CD14-positive monocyte (primary cell): ENCODE measurements around the gene RNGTT. TPM values are rescaled to one million over a fixed set of nuclear protein-coding genes. Genes with fewer than 3 reads are reported as not detected.

ENCODE experiments used
- DNase-seq, 3 donors: peaks; one replicate each; pipeline ENCODE4 v3.0.0-alpha.2; 2011 to 2022
- H2AFZ ChIP-seq: 2 replicates; pipeline ENCODE4 v1.6.0; 2012; ENCODE audit warnings: mild to moderate bottlenecking, low read depth, low read length, inconsistent platforms; ENCODE audit not compliant: insufficient read depth, poor library complexity, severe bottlenecking
- H3K27ac ChIP-seq, 2 donors: 1 replicate in 1 of 2; 2 replicates in 1 of 2; pipeline ENCODE4 v1.5.1; 2012 to 2013; ENCODE audit warnings: low read length in 2 of 2, control low read depth in 1 of 2, inconsistent platforms in 1 of 2, low read depth in 1 of 2, mild to moderate bottlenecking in 1 of 2
- H3K27me3 ChIP-seq, 2 donors: one replicate each; pipeline versions ENCODE4 v1.6.0 to v1.6.1; 2011 to 2013; ENCODE audit warnings: low read length in 2 of 2; ENCODE audit not compliant: control insufficient read depth in 2 of 2, insufficient read depth in 2 of 2
- H3K36me3 ChIP-seq, 2 donors: replicated peaks in 1 of 2; 1 replicate in 1 of 2; 2 replicates in 1 of 2; pipeline versions ENCODE4 v1.5.1 to v1.6.1; 2012 to 2013; ENCODE audit warnings: low read length in 2 of 2, control low read depth in 1 of 2, inconsistent platforms in 1 of 2, mild to moderate bottlenecking in 1 of 2; ENCODE audit not compliant: insufficient read depth in 2 of 2, control insufficient read depth in 1 of 2
- H3K4me1 ChIP-seq, 2 donors: 1 replicate in 1 of 2; 2 replicates in 1 of 2; pipeline versions ENCODE4 v1.5.1 to v1.6.1; 2012 to 2013; ENCODE audit warnings: low read length in 2 of 2, control low read depth in 1 of 2, inconsistent platforms in 1 of 2, mild to moderate bottlenecking in 1 of 2, moderate library complexity in 1 of 2; ENCODE audit not compliant: insufficient read depth in 2 of 2, control insufficient read depth in 1 of 2
- H3K4me2 ChIP-seq: replicated peaks from 2 replicates; pipeline ENCODE3; 2012; ENCODE audit warnings: low read length, moderate library complexity, mild to moderate bottlenecking; ENCODE audit not compliant: poor library complexity, severe bottlenecking; ENCODE audit errors: extremely low read depth
- H3K4me3 ChIP-seq, 3 experiments: fragments of 200-600 bp in 1 of 3; sonication (generic) in 1 of 3; replicated peaks in 1 of 3; 1 replicate in 2 of 3; 2 replicates in 1 of 3; pipeline ENCODE4 v1.5.1; 2011 to 2013; ENCODE audit warnings: low read length in 3 of 3, mild to moderate bottlenecking in 3 of 3, control low read depth in 2 of 3, low read depth in 2 of 3, inconsistent platforms in 1 of 3, moderate library complexity in 1 of 3
- H3K79me2 ChIP-seq: 2 replicates; pipeline ENCODE4 v1.6.0; 2012; ENCODE audit warnings: mild to moderate bottlenecking, control low read depth, inconsistent platforms, low read length, moderate library complexity; ENCODE audit not compliant: insufficient read depth
- H3K9ac ChIP-seq: 2 replicates; pipeline ENCODE4 v1.6.0; 2017; ENCODE audit warnings: low read length, mild to moderate bottlenecking; ENCODE audit not compliant: insufficient read depth, poor library complexity, severe bottlenecking
- H3K9me3 ChIP-seq, 2 donors: replicated peaks in 1 of 2; 1 replicate in 1 of 2; 2 replicates in 1 of 2; pipeline versions ENCODE4 v1.5.1 to v1.6.1; 2012 to 2013; ENCODE audit warnings: low read length in 2 of 2, control low read depth in 1 of 2; ENCODE audit not compliant: control insufficient read depth in 1 of 2, insufficient read depth in 1 of 2
- H4K20me1 ChIP-seq: 2 replicates; pipeline ENCODE4 v1.6.0; 2012; ENCODE audit warnings: mild to moderate bottlenecking, low read length, control low read depth, moderate library complexity; ENCODE audit not compliant: insufficient read depth
- H3K27ac Mint-ChIP-seq, 7 donors: one replicate each; pipeline ENCODE4 v1.8.0; 2020; ENCODE audit warnings: mild to moderate bottlenecking in 7 of 7, mixed read lengths in 7 of 7, moderate library complexity in 6 of 7, inconsistent platforms in 2 of 7
- H3K27me3 Mint-ChIP-seq, 3 donors: one replicate each; pipeline ENCODE4 v1.8.0; 2021 to 2022; ENCODE audit warnings: low read depth in 3 of 3, mild to moderate bottlenecking in 3 of 3, mixed read lengths in 3 of 3, moderate library complexity in 3 of 3, inconsistent platforms in 1 of 3
- H3K36me3 Mint-ChIP-seq, 2 donors: one replicate each; pipeline ENCODE4 v1.8.0; 2020; ENCODE audit warnings: mixed read lengths in 2 of 2, inconsistent platforms in 1 of 2, mild to moderate bottlenecking in 1 of 2
- H3K4me1 Mint-ChIP-seq: one replicate; pipeline ENCODE4 v1.8.0; 2020; ENCODE audit warnings: mild to moderate bottlenecking, mixed read lengths
- H3K4me3 Mint-ChIP-seq, 2 donors: one replicate each; pipeline ENCODE4 v1.8.0; 2020; ENCODE audit warnings: mild to moderate bottlenecking in 2 of 2, mixed read lengths in 2 of 2, moderate library complexity in 1 of 2
- H3K9me3 Mint-ChIP-seq, 7 donors: one replicate each; pipeline ENCODE4 v1.8.0; 2020 to 2022; ENCODE audit warnings: mixed read lengths in 7 of 7, mild to moderate bottlenecking in 6 of 7, moderate library complexity in 6 of 7, inconsistent platforms in 2 of 7
- CTCF ChIP-seq: fragments of 200-600 bp; IDR thresholded peaks from one replicate; pipeline ENCODE4 v1.8.0; 2022; ENCODE audit warnings: antibody characterized with exemption, mild to moderate bottlenecking
- WGBS: methylation state at CpG from one replicate; pipeline ENCODE4 v1.1.5; 2013; ENCODE audit warnings: missing lambda C conversion rate; ENCODE audit not compliant: insufficient coverage; 5-methylcytosine and 5-hydroxymethylcytosine counted together
- intact Hi-C, 2 donors: fragments of 100-400 bp; cut with micrococcal nuclease; formaldehyde crosslinking; loops; one replicate each; pipeline versions ENCODE4 v1.15.0 to v1.15.1; 2023
- polyA plus RNA-seq, 3 donors: library from polyadenylated mRNA; depleted of rRNA in 1 of 3; unstranded in 2 of 3; stranded (reverse) in 1 of 3; fragments of 300-500 nt in 2 of 3; fragments of >200 nt in 1 of 3; fragmentation: Illumina TruSeq in 2 of 3; gene quantifications; 1 replicate in 2 of 3; 2 replicates in 1 of 3; pipeline ENCODE4 v1.2.3, GENCODE V29; 2012 to 2021

Gene RNGTT
- polyA plus RNA-seq, 3 donors: 2.3 to 8.6 (median 5.8) TPM

DNA sequence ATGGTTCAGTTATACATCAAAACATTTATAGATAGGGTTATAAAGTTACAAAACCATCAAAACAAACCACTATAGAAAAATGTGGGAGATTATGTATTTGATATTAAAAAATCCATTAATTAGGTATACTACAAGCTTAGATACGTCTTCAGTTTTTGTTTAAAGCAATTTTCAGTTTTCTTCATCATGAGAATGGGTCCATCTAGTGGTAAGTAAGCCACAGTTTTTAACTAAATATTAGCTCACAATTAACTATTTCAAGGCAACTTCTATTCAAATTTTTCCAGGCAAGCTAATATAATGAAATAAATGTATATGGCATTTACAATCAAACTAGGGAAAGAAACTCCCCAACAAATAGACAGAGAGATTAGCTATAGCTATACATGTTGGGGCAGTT, 44.4 kb downstream of the RNGTT start:
- Histone ChIP-seq H3K4me3 (no peak overlapping the region), H3K4me2 (no peak overlapping the region), H3K9ac (no peak overlapping the region), H3K4me1 (peaks cover 15 to 17% of the 10 kb centered on the region in 2 donors), H2AFZ (no peak overlapping the region), H4K20me1 (no peaks in the 10 kb centered on the region), H3K79me2 (no peaks in the 10 kb centered on the region), H3K27ac (no peak overlapping the region), H3K9me3 (no peaks in the 10 kb centered on the region), H3K27me3 (no peaks in the 10 kb centered on the region), H3K36me3 (no peaks in the 10 kb centered on the region)
- DNase-seq: no peak
- intact Hi-C loops: no loop called here
- Mint-ChIP-seq H3K27me3 (no peaks in the 10 kb centered on the region), H3K4me1 (peaks cover 13% of the 10 kb centered on the region), H3K36me3 (peaks cover 13 to 22% of the 10 kb centered on the region in 2 donors), H3K27ac (peak overlapping the region in 1 of 7 donors; percentile 46), H3K4me3 (no peak overlapping the region), H3K9me3 (peaks cover 0 to 2% (median 0%) of the 10 kb centered on the region in 7 donors)
- WGBS: no CpG with 5 or more reads among the region's 1 CpG
- TF ChIP-seq CTCF: peak; percentile 21

- WGBS: 60% methylated on average over 1 of the region's 1 CpG
- H3K9me3 ChIP-seq: no peaks in the 10 kb centered on the region
- DNase-seq: no peak
- H4K20me1 ChIP-seq: no peaks in the 10 kb centered on the region
- intact Hi-C loops: no loop called here
- H3K27ac ChIP-seq: no peak overlapping the region
- H3K4me3 ChIP-seq: no peak overlapping the region
- H2AFZ ChIP-seq: no peak overlapping the region
- peaks cover 13 to 15% of the 10 kb centered on the region in 2 donors for H3K36me3 Mint-ChIP-seq
- peaks cover 0 to 5% (median 0%) of the 10 kb centered on the region in 7 donors for H3K9me3 Mint-ChIP-seq
- no peaks in the 10 kb centered on the region for H3K27me3 ChIP-seq
- peak overlapping the region in 2 of 7 donors; percentile 50 to 60 for H3K27ac Mint-ChIP-seq
- H3K79me2 ChIP-seq: no peaks in the 10 kb centered on the region
- no peak for TF ChIP-seq CTCF
- peaks cover 3% of the 10 kb centered on the region for H3K4me1 Mint-ChIP-seq
- H3K36me3 ChIP-seq: no peaks in the 10 kb centered on the region
- H3K9ac ChIP-seq: no peak overlapping the region
- no peaks in the 10 kb centered on the region for H3K4me1 ChIP-seq
- H3K27me3 Mint-ChIP-seq: no peaks in the 10 kb centered on the region
- H3K4me3 Mint-ChIP-seq: no peak overlapping the region
- H3K4me2 ChIP-seq: no peak overlapping the region
Measured at GRCh38 chr6:88916615-88917208, 46.7 kb downstream of the RNGTT start.
